GM23248 (cell line): ENCODE measurements around the gene ZNF337. TPM values are rescaled to one million over a fixed set of nuclear protein-coding genes. Genes with fewer than 3 reads are reported as not detected.
A peak's percentile ranks its signal among the peaks of the same experiment; 100 is the strongest.
"Not testable (repeated sequence)": the region's sequence is repeated elsewhere in the genome, so short reads cannot be mapped to it uniquely, and the experiment has no call there.

Experiments
- DNase-seq: peaks from one replicate; pipeline ENCODE4 v3.0.0-alpha.2; 2015
- H2AFZ ChIP-seq: fragments of 200-600 bp; sonication (generic); 2 replicates; pipeline ENCODE4 v1.6.1; 2016; ENCODE audit warnings: antibody characterized with exemption
- H3F3A ChIP-seq: fragments of 200-600 bp; sonication (generic); 2 replicates; pipeline ENCODE4 v1.6.1; 2016; ENCODE audit warnings: mild to moderate bottlenecking, antibody characterized with exemption, mixed run types; ENCODE audit not compliant: insufficient read depth
- H3K27ac ChIP-seq: fragments of 200-600 bp; sonication (generic); 2 replicates; pipeline ENCODE4 v1.5.1; 2016; ENCODE audit warnings: mild to moderate bottlenecking
- H3K27me3 ChIP-seq: fragments of 200-600 bp; sonication (generic); replicated peaks from 2 replicates; pipeline ENCODE4 v1.6.1; 2016; ENCODE audit warnings: mild to moderate bottlenecking; ENCODE audit not compliant: insufficient read depth
- H3K36me3 ChIP-seq: fragments of 200-600 bp; sonication (generic); 2 replicates; pipeline ENCODE4 v1.6.1; 2016; ENCODE audit warnings: low read depth, mild to moderate bottlenecking
- H3K4me1 ChIP-seq: fragments of 200-600 bp; sonication (generic); 2 replicates; pipeline ENCODE4 v1.6.1; 2016; ENCODE audit warnings: mild to moderate bottlenecking; ENCODE audit not compliant: insufficient read depth
- H3K4me2 ChIP-seq: fragments of 200-600 bp; sonication (generic); one replicate; pipeline ENCODE4 v1.6.1; 2016; ENCODE audit warnings: mild to moderate bottlenecking; ENCODE audit not compliant: unreplicated experiment
- H3K4me3 ChIP-seq: fragments of 200-600 bp; sonication (generic); 2 replicates; pipeline ENCODE4 v1.5.1; 2016; ENCODE audit warnings: mild to moderate bottlenecking
- H3K79me2 ChIP-seq: fragments of 200-600 bp; sonication (generic); 2 replicates; pipeline ENCODE4 v1.6.1; 2016; ENCODE audit warnings: mild to moderate bottlenecking; ENCODE audit not compliant: insufficient read depth
- H3K9ac ChIP-seq: fragments of 200-600 bp; sonication (generic); 2 replicates; pipeline ENCODE4 v1.6.1; 2016; ENCODE audit warnings: mild to moderate bottlenecking
- H3K9me2 ChIP-seq: fragments of 200-600 bp; sonication (generic); 2 replicates; pipeline ENCODE4 v1.6.1; 2016; ENCODE audit warnings: mixed run types, mild to moderate bottlenecking, moderate library complexity; ENCODE audit not compliant: insufficient read depth
- H3K9me3 ChIP-seq: fragments of 200-600 bp; sonication (generic); one replicate; pipeline ENCODE4 v1.6.1; 2017; ENCODE audit warnings: low read depth
- H4K20me1 ChIP-seq: fragments of 200-600 bp; sonication (generic); 2 replicates; pipeline ENCODE4 v1.6.0; 2016; ENCODE audit not compliant: insufficient read depth
- EZH2 ChIP-seq: fragments of 200-600 bp; sonication (generic); IDR thresholded peaks from 2 replicates; pipeline ENCODE4 v1.6.1; 2018; ENCODE audit warnings: antibody characterized with exemption, mild to moderate bottlenecking; ENCODE audit not compliant: insufficient read depth, poor library complexity, severe bottlenecking
- EZH2phosphoT487 ChIP-seq: fragments of 200-600 bp; sonication (generic); IDR thresholded peaks from 2 replicates; pipeline ENCODE4 v1.6.1; 2018; ENCODE audit warnings: antibody characterized with exemption, moderate library complexity, mild to moderate bottlenecking, low read depth; ENCODE audit not compliant: insufficient read depth
- WGBS, 2 experiments: methylation state at CpG; one replicate each; pipeline ENCODE4 v1.1.6; 2015 to 2017; ENCODE audit warnings: low lambda C conversion rate in 2 of 2, low coverage in 1 of 2; ENCODE audit errors: missing lambda C conversion rate in 2 of 2; 5-methylcytosine and 5-hydroxymethylcytosine counted together
- in situ Hi-C: fragments of 300-500 bp; cut with MboI; formaldehyde crosslinking; loops from 2 replicates; pipeline ENCODE4 v1.15.0; 2020
- polyA plus RNA-seq: library from polyadenylated mRNA; unstranded; fragments of >200 nt; fragmentation: Nextera tagmentation; extraction: Ambion mirVana; gene quantifications from 2 replicates; pipeline ENCODE4 v1.2.1, GENCODE V29; 2016
- total RNA-seq: library from RNA; depleted of rRNA; stranded (reverse); fragments of >200 nt; shearing (Covaris generic); gene quantifications from 2 replicates; pipeline ENCODE4 v1.2.3, GENCODE V29; 2014

Gene ZNF337
- total and polyA plus RNA-seq, 2 experiments from 2014 or later, result 4.0 to 9.1 TPM

- Histone ChIP-seq H2AFZ (no peak overlapping the region), H4K20me1 (no peaks in the 10 kb centered on the region), H3K79me2 (no peaks in the 10 kb centered on the region), H3K27ac (no peak overlapping the region), H3F3A (no peaks in the 10 kb centered on the region), H3K4me2 (no peak overlapping the region), H3K4me3 (no peak overlapping the region), H3K9me2 (no peaks in the 10 kb centered on the region), H3K36me3 (0 out of 2 replicates have a peak, but pooled peaks cover 16% of the 10 kb centered on the region), H3K4me1 (no peaks in the 10 kb centered on the region), H3K9me3 (no peaks in the 10 kb centered on the region), H3K27me3 (no peaks in the 10 kb centered on the region), H3K9ac (no peak overlapping the region)
- no peak for DNase-seq
- in situ Hi-C loops, result no loop called here
- TF ChIP-seq EZH2phosphoT487 (no peak), EZH2 (no peak)
- 74 to 75% methylated on average over 3 of the region's 3 CpGs for WGBS, 2 experiments
These were observed 51.8 kb downstream of the ZNF337 start for GRCh38 chr20:25644814-25645213.

GRCh38 chr20:25643716-25644115 lies 52.9 kb downstream of the ZNF337 start:
- no peaks in the 10 kb centered on the region for H3F3A ChIP-seq
- H3K27ac ChIP-seq, result no peak overlapping the region
- H4K20me1 ChIP-seq, result no peaks in the 10 kb centered on the region
- in situ Hi-C loops, result no loop called here
- no peak for DNase-seq
- no peaks in the 10 kb centered on the region for H3K27me3 ChIP-seq
- H3K9ac ChIP-seq, result no peak overlapping the region
- H3K9me3 ChIP-seq, result no peaks in the 10 kb centered on the region
- H3K79me2 ChIP-seq, result no peaks in the 10 kb centered on the region
- H3K9me2 ChIP-seq, result no peaks in the 10 kb centered on the region
- no peaks in the 10 kb centered on the region for H3K4me1 ChIP-seq
- H2AFZ ChIP-seq, result no peak overlapping the region
- no peak overlapping the region for H3K4me2 ChIP-seq
- no peak overlapping the region for H3K4me3 ChIP-seq
- H3K36me3 ChIP-seq, result 0 out of 2 replicates have a peak, but pooled peaks cover 16% of the 10 kb centered on the region
- TF ChIP-seq EZH2, result no peak
- TF ChIP-seq EZH2phosphoT487, result no peak

- Histone ChIP-seq H2AFZ (no peak overlapping the region), H3K4me1 (peaks cover 12% of the 10 kb centered on the region), H4K20me1 (no peaks in the 10 kb centered on the region), H3K36me3 (peaks cover 3% of the 10 kb centered on the region; the same call in 1 of the 2 replicates), H3K9ac (no peak overlapping the region), H3K4me2 (no peak overlapping the region), H3K27me3 (no peaks in the 10 kb centered on the region), H3F3A (peaks cover 10% of the 10 kb centered on the region; the same call in 1 of the 2 replicates), H3K9me3 (no peaks in the 10 kb centered on the region), H3K4me3 (no peak overlapping the region), H3K79me2 (no peaks in the 10 kb centered on the region), H3K27ac (no peak overlapping the region), H3K9me2 (no peaks in the 10 kb centered on the region)
- WGBS, 2 experiments, result 87 to 89% methylated on average over 2 of the region's 2 CpGs
- TF ChIP-seq EZH2phosphoT487 (no peak), EZH2 (no peak)
- in situ Hi-C loops, result no loop called here
- DNase-seq, result no peak
These were observed 59.4 kb downstream of the ZNF337 start for GRCh38 chr20:25637247-25637646.

GRCh38 chr20:25632940-25633790 lies 63.5 kb downstream of the ZNF337 start:
- peak; percentile 80 for DNase-seq
- Histone ChIP-seq H3K9me3 (no peaks in the 10 kb centered on the region), H3K27ac (peak overlapping the region; percentile 14; the same call in 1 of the 2 replicates), H3K36me3 (peaks cover 3% of the 10 kb centered on the region; the same call in 1 of the 2 replicates), H3K79me2 (no peaks in the 10 kb centered on the region), H3K4me1 (peaks cover 12% of the 10 kb centered on the region), H3K9me2 (no peaks in the 10 kb centered on the region), H3F3A (peaks cover 10% of the 10 kb centered on the region; the same call in 1 of the 2 replicates), H2AFZ (no peak overlapping the region), H3K27me3 (no peaks in the 10 kb centered on the region), H3K4me2 (no peak overlapping the region), H3K9ac (no peak overlapping the region), H4K20me1 (no peaks in the 10 kb centered on the region), H3K4me3 (no peak overlapping the region)
- WGBS, 2 experiments, result 48 to 52% methylated on average over 5 of the region's 5 CpGs
- in situ Hi-C loops, result no loop called here
- TF ChIP-seq EZH2 (no peak), EZH2phosphoT487 (no peak)

- H4K20me1 ChIP-seq, H3K79me2 ChIP-seq, in situ Hi-C loops, H3K9ac ChIP-seq, DNase-seq, H3K4me2 ChIP-seq, H3K9me3 ChIP-seq, H2AFZ ChIP-seq, H3K27ac ChIP-seq, H3K27me3 ChIP-seq, H3K9me2 ChIP-seq, H3K4me3 ChIP-seq, H3K36me3 ChIP-seq: not testable (repeated sequence)
- 94 to 100% methylated on average over 2 of the region's 2 CpGs for WGBS, 2 experiments
- Histone ChIP-seq H3K4me1 (peaks cover 12% of the 10 kb centered on the region), H3F3A (peaks cover 10% of the 10 kb centered on the region; the same call in 1 of the 2 replicates)
These were observed 66.0 kb downstream of the ZNF337 start for GRCh38 chr20:25630615-25631014.
